ENCODE measurements around the gene MCF2L2. TPM values are rescaled to one million over a fixed set of nuclear protein-coding genes. Genes with fewer than 3 reads are reported as not detected.
A peak's percentile ranks its signal among the peaks of the same experiment; 100 is the strongest.
"Not testable (repeated sequence)": the region's sequence is repeated elsewhere in the genome, so short reads cannot be mapped to it uniquely, and the experiment has no call there.

MCF2L2 gene
- polyA plus RNA-seq, 1 experiment: not detected

DNA sequence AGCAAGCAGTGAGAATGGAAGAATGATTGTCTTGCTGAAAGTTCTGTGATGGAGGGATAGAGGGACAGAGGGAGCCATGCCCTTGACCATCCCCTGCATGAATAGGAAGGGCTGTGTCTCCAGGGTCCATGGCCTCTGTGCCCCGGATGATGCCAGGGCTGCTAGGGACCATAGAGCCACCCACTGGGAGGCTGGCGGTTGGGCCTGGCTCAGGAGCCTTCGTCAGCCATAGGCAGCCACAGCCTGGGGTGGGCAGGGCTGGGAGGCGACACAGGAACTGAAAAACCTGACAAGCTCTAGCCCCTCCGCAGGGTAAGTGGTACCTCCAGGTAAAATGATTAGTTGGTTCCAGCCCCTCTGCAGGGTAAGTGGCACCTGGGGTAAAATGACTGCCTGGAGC lies 246.8 kb downstream of the MCF2L2 start:
- TF ChIP-seq, protein P1, sequence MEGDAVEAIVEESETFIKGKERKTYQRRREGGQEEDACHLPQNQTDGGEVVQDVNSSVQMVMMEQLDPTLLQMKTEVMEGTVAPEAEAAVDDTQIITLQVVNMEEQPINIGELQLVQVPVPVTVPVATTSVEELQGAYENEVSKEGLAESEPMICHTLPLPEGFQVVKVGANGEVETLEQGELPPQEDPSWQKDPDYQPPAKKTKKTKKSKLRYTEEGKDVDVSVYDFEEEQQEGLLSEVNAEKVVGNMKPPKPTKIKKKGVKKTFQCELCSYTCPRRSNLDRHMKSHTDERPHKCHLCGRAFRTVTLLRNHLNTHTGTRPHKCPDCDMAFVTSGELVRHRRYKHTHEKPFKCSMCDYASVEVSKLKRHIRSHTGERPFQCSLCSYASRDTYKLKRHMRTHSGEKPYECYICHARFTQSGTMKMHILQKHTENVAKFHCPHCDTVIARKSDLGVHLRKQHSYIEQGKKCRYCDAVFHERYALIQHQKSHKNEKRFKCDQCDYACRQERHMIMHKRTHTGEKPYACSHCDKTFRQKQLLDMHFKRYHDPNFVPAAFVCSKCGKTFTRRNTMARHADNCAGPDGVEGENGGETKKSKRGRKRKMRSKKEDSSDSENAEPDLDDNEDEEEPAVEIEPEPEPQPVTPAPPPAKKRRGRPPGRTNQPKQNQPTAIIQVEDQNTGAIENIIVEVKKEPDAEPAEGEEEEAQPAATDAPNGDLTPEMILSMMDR (IDR thresholded peaks at IDR 0.05; ENCODE audit: low read depth, low read length): no peak
- Histone ChIP-seq H3K27me3 (ENCODE audit: control insufficient read depth, insufficient read depth, low read length) (peaks cover 20% of the 10 kb centered on the region), H3K9me3 (ENCODE audit: control insufficient read depth, insufficient read depth, low read length) (no peaks in the 10 kb centered on the region; the same call in 1 of the 2 replicates), H3K4me3 (ENCODE audit: low read depth, low read length) (no peak overlapping the region), H3K27ac (ENCODE audit: low read depth, low read length) (no peak overlapping the region)
- ChIA-PET POLR2A (no interaction called here), CTCF (interaction anchor here (4.4 to 8.5 kb wide), 2 partner anchors 58 to 201 kb away, joined by 39 to 432 read pairs; no protein-coding TSS in a partner anchor)
- no peak for DNase-seq (ENCODE audit: low read depth, low spot score)

DNA sequence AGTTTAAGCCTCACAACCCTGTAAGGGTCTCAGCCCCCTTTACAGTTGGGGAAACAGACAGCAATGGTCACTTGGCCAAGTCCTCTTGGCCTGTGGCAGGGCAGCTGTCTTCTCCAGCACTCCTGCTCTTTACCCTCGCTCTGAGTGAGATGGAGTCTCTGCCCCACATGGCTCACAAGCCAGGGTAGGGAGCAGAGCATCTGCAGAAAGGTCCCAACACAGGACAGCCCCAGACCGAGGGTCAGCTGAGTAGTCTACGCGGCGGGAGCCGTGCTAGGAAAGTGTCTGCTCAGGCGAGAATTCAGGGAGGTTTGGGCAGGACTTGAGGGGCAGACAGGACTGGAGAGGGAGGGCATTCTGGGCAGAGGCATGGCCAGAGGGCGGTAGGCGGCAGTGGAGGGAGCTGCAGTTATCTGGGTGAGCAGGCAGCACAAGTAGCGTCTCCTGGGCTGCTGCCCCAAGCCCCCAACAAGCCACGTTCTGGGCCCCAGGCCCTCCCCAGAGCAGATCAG lies 247.6 kb downstream of the MCF2L2 start:
- H3K9me3 ChIP-seq (ENCODE audit: control insufficient read depth, insufficient read depth, low read length): no peaks in the 10 kb centered on the region; the same call in 1 of the 2 replicates
- TF ChIP-seq, protein P1 (IDR thresholded peaks at IDR 0.05; ENCODE audit: low read depth, low read length): no peak
- CTCF ChIA-PET: interaction anchor here (8.5 kb wide), 1 partner anchor 201 kb away, joined by 432 read pairs; no protein-coding TSS in a partner anchor
- H3K27me3 ChIP-seq (ENCODE audit: control insufficient read depth, insufficient read depth, low read length): peaks cover 22% of the 10 kb centered on the region
- POLR2A ChIA-PET: no interaction called here
- DNase-seq (ENCODE audit: low read depth, low spot score): no peak
- no peak overlapping the region for H3K4me3 ChIP-seq (ENCODE audit: low read depth, low read length)
- H3K27ac ChIP-seq (ENCODE audit: low read depth, low read length): no peak overlapping the region

DNA sequence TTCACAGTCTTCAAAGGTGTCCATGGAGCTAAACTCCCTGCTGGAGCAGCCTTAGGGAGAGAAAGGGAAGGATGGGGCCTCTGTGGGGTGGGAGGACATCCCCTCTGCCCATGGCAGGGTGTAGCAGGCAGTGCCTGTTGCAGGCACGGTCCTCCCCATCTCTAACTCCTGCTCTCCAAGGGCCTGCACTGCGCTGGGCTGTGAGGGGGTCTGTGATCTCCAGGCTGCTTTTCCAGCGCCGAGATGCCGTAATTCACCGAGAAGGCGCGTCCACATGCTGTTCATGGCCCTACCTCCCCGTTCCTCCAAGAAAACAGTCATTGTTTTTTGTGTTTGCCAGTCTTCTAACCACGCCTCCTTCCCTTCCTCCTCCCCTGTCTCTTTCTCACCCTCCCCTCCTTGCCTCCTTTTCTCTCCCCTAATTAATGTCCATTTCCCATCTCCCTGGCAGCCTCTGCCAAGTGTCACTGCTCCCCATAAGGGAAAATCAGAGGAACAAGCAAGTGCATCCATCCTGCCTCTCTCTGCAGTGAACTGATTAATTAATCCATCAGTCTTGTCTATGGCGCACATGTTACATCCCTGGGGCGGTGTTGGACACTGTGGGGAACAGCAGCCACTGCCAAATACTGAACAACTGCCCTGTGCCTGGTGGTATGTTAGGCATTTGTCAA lies 248.2 kb downstream of the MCF2L2 start:
- no peak overlapping the region for H3K27ac ChIP-seq (ENCODE audit: low read depth, low read length)
- peaks cover 27% of the 10 kb centered on the region for H3K27me3 ChIP-seq (ENCODE audit: control insufficient read depth, insufficient read depth, low read length)
- POLR2A ChIA-PET: interaction anchor here (0.6 kb wide), 1 partner anchor 192 kb away, joined by 4 read pairs; no protein-coding TSS in a partner anchor
- CTCF ChIA-PET: interaction anchor here (0.6 to 2.3 kb wide), 3 partner anchors 8 to 202 kb away, joined by 3 to 12 read pairs (median 3); no protein-coding TSS in a partner anchor
- TF ChIP-seq, protein P1 (IDR thresholded peaks at IDR 0.05; ENCODE audit: low read depth, low read length): no peak
- no peaks in the 10 kb centered on the region; the same call in 1 of the 2 replicates for H3K9me3 ChIP-seq (ENCODE audit: control insufficient read depth, insufficient read depth, low read length)
- no peak for DNase-seq (ENCODE audit: low read depth, low spot score)
- no peak overlapping the region for H3K4me3 ChIP-seq (ENCODE audit: low read depth, low read length)

DNA sequence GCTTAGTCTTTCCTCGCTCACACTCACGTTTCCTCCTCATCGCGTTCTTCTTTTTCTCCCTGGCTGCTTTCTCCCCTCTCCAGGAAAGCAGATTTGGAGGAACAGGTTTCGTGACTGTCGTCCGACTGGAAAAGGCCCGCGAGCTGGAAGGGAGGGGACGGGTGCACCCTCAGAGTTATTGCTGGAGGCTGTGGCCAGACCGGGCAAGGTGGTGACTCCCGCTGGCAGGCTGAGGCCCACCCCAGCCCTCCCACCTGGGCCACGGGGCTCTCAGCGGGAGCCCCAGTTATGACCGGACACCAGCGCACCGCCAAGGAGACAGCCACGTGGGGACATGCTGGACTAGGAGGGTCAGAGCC lies 248.9 kb downstream of the MCF2L2 start:
- peaks cover 29% of the 10 kb centered on the region for H3K27me3 ChIP-seq (ENCODE audit: control insufficient read depth, insufficient read depth, low read length)
- H3K9me3 ChIP-seq (ENCODE audit: control insufficient read depth, insufficient read depth, low read length); POLR2A ChIA-PET; H3K27ac ChIP-seq (ENCODE audit: low read depth, low read length); DNase-seq (ENCODE audit: low read depth, low spot score): not testable (repeated sequence)
- peak overlapping the region; percentile 58 for H3K4me3 ChIP-seq (ENCODE audit: low read depth, low read length)
- CTCF ChIA-PET: interaction anchor here (0.7 to 2.3 kb wide), 5 partner anchors 14 to 206 kb away, joined by 3 to 14 read pairs (median 5); no protein-coding TSS in a partner anchor

DNA sequence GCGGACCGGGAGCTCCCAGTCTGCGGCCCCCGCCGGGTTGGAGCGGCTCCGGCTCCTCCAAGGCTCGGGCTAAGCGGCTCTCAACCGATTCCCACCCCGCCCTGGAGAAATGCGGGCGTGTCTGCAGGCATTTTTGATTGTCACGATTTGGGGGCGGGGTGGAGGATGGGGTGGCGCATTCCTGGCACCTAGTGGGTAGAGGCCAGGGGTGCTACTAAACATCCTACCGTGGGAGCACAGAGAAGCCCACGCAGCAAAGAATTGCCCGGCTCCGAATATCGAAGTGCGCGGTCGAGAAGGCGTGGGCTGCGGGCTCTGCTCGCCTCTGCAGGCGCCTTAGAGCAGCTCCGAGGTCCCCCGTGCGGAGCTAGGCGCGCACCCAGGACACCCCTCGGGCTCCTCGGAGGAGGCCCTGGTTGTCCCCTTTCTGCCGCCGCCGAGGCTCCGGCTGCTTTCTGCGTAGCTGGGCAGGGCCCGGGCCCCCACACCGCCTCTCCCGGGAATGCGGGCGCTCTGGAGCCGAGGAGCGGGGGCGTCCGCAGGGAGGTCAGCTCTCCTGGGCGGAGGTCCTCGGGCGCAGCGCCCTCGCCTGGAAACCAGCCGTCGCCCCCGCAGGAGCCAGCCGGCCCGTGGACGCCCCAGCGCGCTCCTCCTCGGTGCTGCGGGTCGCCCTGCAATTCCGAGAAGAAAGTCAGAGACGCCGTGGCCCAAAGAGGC lies 249.4 kb downstream of the MCF2L2 start:
- Histone ChIP-seq H3K4me3 (ENCODE audit: low read depth, low read length) (peak overlapping the region; percentile 58), H3K27me3 (ENCODE audit: control insufficient read depth, insufficient read depth, low read length) (peaks cover 29% of the 10 kb centered on the region), H3K27ac (ENCODE audit: low read depth, low read length) (no peak overlapping the region), H3K9me3 (ENCODE audit: control insufficient read depth, insufficient read depth, low read length) (no peaks in the 10 kb centered on the region; the same call in 1 of the 2 replicates)
- DNase-seq (ENCODE audit: low read depth, low spot score): no peak
- CTCF ChIA-PET: interaction anchor here (0.8 to 2.3 kb wide), 5 partner anchors 13 to 208 kb away, joined by 3 to 14 read pairs (median 5); no protein-coding TSS in a partner anchor
- TF ChIP-seq, protein P1 (IDR thresholded peaks at IDR 0.05; ENCODE audit: low read depth, low read length): no peak
- POLR2A ChIA-PET: interaction anchor here (0.6 kb wide), 1 partner anchor 28 kb away, joined by 12 read pairs; no protein-coding TSS in a partner anchor

Measured in AG04450 (cell line).